ENCODE measurements around the gene NELL1.

Gene NELL1

GRCh38 chr11:20873054-20873453 is 203.7 kb downstream of the NELL1 start:
- no peak overlapping the region for H3K4me3 ChIP-seq (replicated peaks; ENCODE audit: low read depth, low read length)
- no peak for TF ChIP-seq CTCF (IDR thresholded peaks at IDR 0.05; ENCODE audit: low read length, missing control alignments)
- no peak for DNase-seq (ENCODE audit: low read depth)

GRCh38 chr11:20874358-20874757 is 205.0 kb downstream of the NELL1 start:
- TF ChIP-seq CTCF (IDR thresholded peaks at IDR 0.05; ENCODE audit: low read length, missing control alignments), result no peak
- H3K4me3 ChIP-seq (replicated peaks; ENCODE audit: low read depth, low read length), result no peak overlapping the region
- DNase-seq (ENCODE audit: low read depth), result no peak

GRCh38 chr11:20875889-20876288 is 206.5 kb downstream of the NELL1 start:
- no peak for DNase-seq (ENCODE audit: low read depth)
- no peak overlapping the region for H3K4me3 ChIP-seq (replicated peaks; ENCODE audit: low read depth, low read length)
- TF ChIP-seq CTCF (IDR thresholded peaks at IDR 0.05; ENCODE audit: low read length, missing control alignments), result no peak

- DNase-seq (ENCODE audit: low read depth), result no peak
- no peak for TF ChIP-seq CTCF (IDR thresholded peaks at IDR 0.05; ENCODE audit: low read length, missing control alignments)
These were observed 207.4 kb downstream of the NELL1 start for GRCh38 chr11:20876738-20877137.

GRCh38 chr11:20880094-20880493 is 210.7 kb downstream of the NELL1 start:
- DNase-seq (ENCODE audit: low read depth), result no peak
- no peak for TF ChIP-seq CTCF (IDR thresholded peaks at IDR 0.05; ENCODE audit: low read length, missing control alignments)
- H3K4me3 ChIP-seq (replicated peaks; ENCODE audit: low read depth, low read length), result no peak overlapping the region

More at GRCh38 chr11:20876738-20877137, 207.4 kb downstream of the NELL1 start:
- H3K4me3 ChIP-seq (replicated peaks; ENCODE audit: low read depth, low read length), result no peak overlapping the region

- no peak overlapping the region for H3K4me3 ChIP-seq (replicated peaks; ENCODE audit: low read depth, low read length)
- DNase-seq (ENCODE audit: low read depth), result no peak
- no peak for TF ChIP-seq CTCF (IDR thresholded peaks at IDR 0.05; ENCODE audit: low read length, missing control alignments)
These were observed 212.1 kb downstream of the NELL1 start for GRCh38 chr11:20881328-20882079.

- no peak overlapping the region for H3K4me3 ChIP-seq (replicated peaks; ENCODE audit: low read depth, low read length)
- no peak for TF ChIP-seq CTCF (IDR thresholded peaks at IDR 0.05; ENCODE audit: low read length, missing control alignments)
- DNase-seq (ENCODE audit: low read depth), result no peak
These were observed 217.8 kb downstream of the NELL1 start for GRCh38 chr11:20887137-20887536.
